BE2C (cell line): ENCODE measurements around the gene NAV2.

Experiments
- DNase-seq: peaks from one replicate; pipeline ENCODE4 v3.0.0-alpha.2; 2020
- H3K27me3 ChIP-seq: fragments of 250-450 bp; sonication (Bioruptor Pico); 2 replicates; pipeline ENCODE4 v1.5.1; 2020; ENCODE audit warnings: mild to moderate bottlenecking
- H3K36me3 ChIP-seq: fragments of 250-450 bp; sonication (Bioruptor Pico); 2 replicates; pipeline ENCODE4 v1.5.1; 2020; ENCODE audit warnings: mild to moderate bottlenecking
- H3K4me1 ChIP-seq: fragments of 250-450 bp; sonication (Bioruptor Pico); 2 replicates; pipeline ENCODE4 v1.5.1; 2020
- H3K4me3 ChIP-seq: 2 replicates; pipeline ENCODE4 v1.5.1; 2011; ENCODE audit warnings: low read depth, low read length
- H3K9me3 ChIP-seq: fragments of 250-450 bp; sonication (Bioruptor Pico); 2 replicates; pipeline ENCODE4 v1.5.1; 2020
- CTCF ChIP-seq: IDR thresholded peaks from 2 replicates; pipeline ENCODE4 v1.5.1; 2012; ENCODE audit warnings: mild to moderate bottlenecking, low read depth, low read length

The NAV2 gene

GRCh38 chr11:20051469-20052399, 339.1 kb downstream of the NAV2 start:
- no peak for TF ChIP-seq CTCF
- Histone ChIP-seq H3K36me3 (no peaks in the 10 kb centered on the region), H3K4me1 (no peaks in the 10 kb centered on the region), H3K4me3 (no peak overlapping the region), H3K27me3 (no peaks in the 10 kb centered on the region), H3K9me3 (no peaks in the 10 kb centered on the region)
- DNase-seq = no peak

- Histone ChIP-seq H3K27me3 (no peaks in the 10 kb centered on the region), H3K9me3 (no peaks in the 10 kb centered on the region), H3K4me1 (no peaks in the 10 kb centered on the region), H3K4me3 (no peak overlapping the region), H3K36me3 (no peaks in the 10 kb centered on the region)
- no peak for DNase-seq
- no peak for TF ChIP-seq CTCF
These were observed 340.9 kb downstream of the NAV2 start for GRCh38 chr11:20053572-20053971.

- H3K9me3 ChIP-seq = no peaks in the 10 kb centered on the region
- TF ChIP-seq CTCF = no peak
- no peaks in the 10 kb centered on the region for H3K27me3 ChIP-seq
- H3K36me3 ChIP-seq = no peaks in the 10 kb centered on the region
- DNase-seq = no peak
- H3K4me1 ChIP-seq = no peaks in the 10 kb centered on the region
- no peak overlapping the region for H3K4me3 ChIP-seq
These were observed 341.9 kb downstream of the NAV2 start for GRCh38 chr11:20054584-20054983.

- H3K9me3 ChIP-seq = no peaks in the 10 kb centered on the region
- DNase-seq = no peak
- no peaks in the 10 kb centered on the region for H3K4me1 ChIP-seq
- H3K4me3 ChIP-seq = no peak overlapping the region
- H3K27me3 ChIP-seq = no peaks in the 10 kb centered on the region
- no peaks in the 10 kb centered on the region for H3K36me3 ChIP-seq
- TF ChIP-seq CTCF = no peak
These were observed 342.7 kb downstream of the NAV2 start for GRCh38 chr11:20055312-20055711.

GRCh38 chr11:20056109-20056949, 343.7 kb downstream of the NAV2 start:
- no peak for DNase-seq
- no peaks in the 10 kb centered on the region for H3K27me3 ChIP-seq
- H3K36me3 ChIP-seq = no peaks in the 10 kb centered on the region
- no peaks in the 10 kb centered on the region for H3K9me3 ChIP-seq
- no peak for TF ChIP-seq CTCF
- H3K4me1 ChIP-seq = no peaks in the 10 kb centered on the region
- no peak overlapping the region for H3K4me3 ChIP-seq
